ENCODE results near the gene PTPN3. TPM values are rescaled to one million over a fixed set of nuclear protein-coding genes. Genes with fewer than 3 reads are reported as not detected.

PTPN3 gene
- total and polyA plus RNA-seq, 9 of the 15 experiments (the other 6 are each of a cell fraction or from before 2014, with no cell fraction given): 0.02 TPM; not detected in 8

DNA sequence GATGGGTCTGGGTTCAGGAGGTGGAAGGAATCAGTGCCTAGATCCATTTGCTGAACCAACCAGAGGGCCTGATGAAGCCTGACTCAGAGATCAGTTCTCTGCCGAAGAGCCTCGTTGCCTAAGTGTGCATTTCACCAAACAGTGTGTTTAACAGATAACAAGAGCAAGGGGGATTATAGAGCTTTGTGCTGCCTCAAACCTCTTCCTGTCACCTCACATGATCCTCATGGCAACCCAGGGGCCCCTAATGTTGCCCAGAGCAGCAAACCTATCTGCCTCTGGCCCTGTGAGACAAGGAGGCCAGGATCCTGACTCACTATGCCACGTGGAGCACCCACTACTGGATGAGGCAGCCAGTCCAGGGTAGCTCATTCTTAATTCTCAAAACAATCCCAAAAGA, 110.9 kb downstream of the PTPN3 start:
- in situ Hi-C loops (cut with MboI): no loop called here
- no peaks in the 10 kb centered on the region for H3K9me1 ChIP-seq (ENCODE audit: control insufficient read depth, insufficient read depth, low read length)
- H3K27ac ChIP-seq (ENCODE audit: extremely low read depth, low read depth, low read length): no peak overlapping the region
- H2AFZ ChIP-seq (ENCODE audit: low read depth, low read length): no peak overlapping the region
- TF ChIP-seq CBFA2T3 (IDR thresholded peaks at IDR 0.05): peak; percentile 9; the same call in 1 of the 2 replicates
- no peak for TF ChIP-seq PCBP1 (IDR thresholded peaks at IDR 0.05; ENCODE audit: low read depth, low read length, poor library complexity, severe bottlenecking)
- TF ChIP-seq, protein P1, sequence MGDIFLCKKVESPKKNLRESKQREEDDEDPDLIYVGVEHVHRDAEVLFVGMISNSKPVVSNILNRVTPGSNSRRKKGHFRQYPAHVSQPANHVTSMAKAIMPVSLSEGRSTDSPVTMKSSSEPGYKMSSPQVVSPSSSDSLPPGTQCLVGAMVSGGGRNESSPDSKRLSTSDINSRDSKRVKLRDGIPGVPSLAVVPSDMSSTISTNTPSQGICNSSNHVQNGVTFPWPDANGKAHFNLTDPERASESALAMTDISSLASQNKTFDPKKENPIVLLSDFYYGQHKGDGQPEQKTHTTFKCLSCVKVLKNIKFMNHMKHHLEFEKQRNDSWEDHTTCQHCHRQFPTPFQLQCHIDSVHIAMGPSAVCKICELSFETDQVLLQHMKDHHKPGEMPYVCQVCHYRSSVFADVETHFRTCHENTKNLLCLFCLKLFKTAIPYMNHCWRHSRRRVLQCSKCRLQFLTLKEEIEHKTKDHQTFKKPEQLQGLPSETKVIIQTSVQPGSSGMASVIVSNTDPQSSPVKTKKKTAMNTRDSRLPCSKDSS (IDR thresholded peaks at IDR 0.05; ENCODE audit: low read depth, partially characterized antibody): no peak
- TF ChIP-seq, protein P2, sequence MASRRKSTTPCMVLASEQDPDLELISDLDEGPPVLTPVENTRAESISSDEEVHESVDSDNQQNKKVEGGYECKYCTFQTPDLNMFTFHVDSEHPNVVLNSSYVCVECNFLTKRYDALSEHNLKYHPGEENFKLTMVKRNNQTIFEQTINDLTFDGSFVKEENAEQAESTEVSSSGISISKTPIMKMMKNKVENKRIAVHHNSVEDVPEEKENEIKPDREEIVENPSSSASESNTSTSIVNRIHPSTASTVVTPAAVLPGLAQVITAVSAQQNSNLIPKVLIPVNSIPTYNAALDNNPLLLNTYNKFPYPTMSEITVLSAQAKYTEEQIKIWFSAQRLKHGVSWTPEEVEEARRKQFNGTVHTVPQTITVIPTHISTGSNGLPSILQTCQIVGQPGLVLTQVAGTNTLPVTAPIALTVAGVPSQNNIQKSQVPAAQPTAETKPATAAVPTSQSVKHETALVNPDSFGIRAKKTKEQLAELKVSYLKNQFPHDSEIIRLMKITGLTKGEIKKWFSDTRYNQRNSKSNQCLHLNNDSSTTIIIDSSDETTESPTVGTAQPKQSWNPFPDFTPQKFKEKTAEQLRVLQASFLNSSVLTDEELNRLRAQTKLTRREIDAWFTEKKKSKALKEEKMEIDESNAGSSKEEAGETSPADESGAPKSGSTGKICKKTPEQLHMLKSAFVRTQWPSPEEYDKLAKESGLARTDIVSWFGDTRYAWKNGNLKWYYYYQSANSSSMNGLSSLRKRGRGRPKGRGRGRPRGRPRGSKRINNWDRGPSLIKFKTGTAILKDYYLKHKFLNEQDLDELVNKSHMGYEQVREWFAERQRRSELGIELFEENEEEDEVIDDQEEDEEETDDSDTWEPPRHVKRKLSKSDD (conservative IDR thresholded peaks at IDR 0.05; ENCODE audit: low read length): no peak
- no peak for TF ChIP-seq SUPT5H (IDR thresholded peaks at IDR 0.05)
- no peak for TF ChIP-seq ZFP36 (IDR thresholded peaks at IDR 0.05; ENCODE audit: low read depth, low read length, partially characterized antibody)
- TF ChIP-seq, protein P3, sequence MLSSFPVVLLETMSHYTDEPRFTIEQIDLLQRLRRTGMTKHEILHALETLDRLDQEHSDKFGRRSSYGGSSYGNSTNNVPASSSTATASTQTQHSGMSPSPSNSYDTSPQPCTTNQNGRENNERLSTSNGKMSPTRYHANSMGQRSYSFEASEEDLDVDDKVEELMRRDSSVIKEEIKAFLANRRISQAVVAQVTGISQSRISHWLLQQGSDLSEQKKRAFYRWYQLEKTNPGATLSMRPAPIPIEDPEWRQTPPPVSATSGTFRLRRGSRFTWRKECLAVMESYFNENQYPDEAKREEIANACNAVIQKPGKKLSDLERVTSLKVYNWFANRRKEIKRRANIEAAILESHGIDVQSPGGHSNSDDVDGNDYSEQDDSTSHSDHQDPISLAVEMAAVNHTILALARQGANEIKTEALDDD (IDR thresholded peaks at IDR 0.05): no peak
- TF ChIP-seq, protein P4, sequence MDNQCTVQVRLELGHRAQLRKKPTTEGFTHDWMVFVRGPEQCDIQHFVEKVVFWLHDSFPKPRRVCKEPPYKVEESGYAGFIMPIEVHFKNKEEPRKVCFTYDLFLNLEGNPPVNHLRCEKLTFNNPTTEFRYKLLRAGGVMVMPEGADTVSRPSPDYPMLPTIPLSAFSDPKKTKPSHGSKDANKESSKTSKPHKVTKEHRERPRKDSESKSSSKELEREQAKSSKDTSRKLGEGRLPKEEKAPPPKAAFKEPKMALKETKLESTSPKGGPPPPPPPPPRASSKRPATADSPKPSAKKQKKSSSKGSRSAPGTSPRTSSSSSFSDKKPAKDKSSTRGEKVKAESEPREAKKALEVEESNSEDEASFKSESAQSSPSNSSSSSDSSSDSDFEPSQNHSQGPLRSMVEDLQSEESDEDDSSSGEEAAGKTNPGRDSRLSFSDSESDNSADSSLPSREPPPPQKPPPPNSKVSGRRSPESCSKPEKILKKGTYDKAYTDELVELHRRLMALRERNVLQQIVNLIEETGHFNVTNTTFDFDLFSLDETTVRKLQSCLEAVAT (IDR thresholded peaks at IDR 0.05): no peak
- no peak for DNase-seq (ENCODE audit: extremely low read depth in 1 of 4, low spot score in 3 of 4)
- no peaks in the 10 kb centered on the region for H3K79me2 ChIP-seq (ENCODE audit: control insufficient read depth, insufficient read depth, low read length)
- BruUV-seq (replicated peaks): no TSS peak
- CTCF ChIA-PET (ENCODE audit: low intra/inter-chr PET ratio): no interaction called here
- H4K20me1 ChIP-seq (replicated peaks; ENCODE audit: control insufficient read depth, insufficient read depth, low read length): peaks cover 15% of the 10 kb centered on the region
- POLR2A ChIA-PET: interaction anchor here (0.7 kb wide), 1 partner anchor 22 kb away, joined by 3 read pairs; no protein-coding TSS in a partner anchor
- no peak for FAIRE-seq
- no peaks in the 10 kb centered on the region for H3K36me3 ChIP-seq (ENCODE audit: control insufficient read depth, insufficient read depth, low read length)
- H3K4me1 ChIP-seq (replicated peaks in 1 of 2; ENCODE audit: control insufficient read depth in 2 of 2, insufficient read depth in 2 of 2, low read length in 2 of 2): no peaks in the 10 kb centered on the region
- H3K9ac ChIP-seq (ENCODE audit: insufficient read depth in 1 of 2, low read depth in 2 of 2, low read length in 2 of 2): no peak overlapping the region
- peaks cover 24 to 63% of the 10 kb centered on the region in 2 experiments for H3K27me3 ChIP-seq (ENCODE audit: control insufficient read depth in 2 of 2, insufficient read depth in 2 of 2, low read length in 2 of 2)
- H3K4me2 ChIP-seq (ENCODE audit: insufficient read depth, low read length): no peak overlapping the region
- intact Hi-C loops (cut with micrococcal nuclease): no loop called here
- H3K4me3 ChIP-seq: no peak overlapping the region
- 2% methylated on average over 3 of the region's 3 CpGs for WGBS (ENCODE audit: insufficient coverage, low coverage, missing lambda C conversion rate)
- no peak for ATAC-seq
- no peaks in the 10 kb centered on the region for H3K9me3 ChIP-seq (replicated peaks; ENCODE audit: control insufficient read depth, insufficient read depth, low read depth, low read length)
